ENCODE measurements around the gene CLEC7A. TPM values are rescaled to one million over a fixed set of nuclear protein-coding genes. Genes with fewer than 3 reads are reported as not detected.

Gene CLEC7A
- total RNA-seq, 1 experiment from 2014 or later, result not detected

DNA sequence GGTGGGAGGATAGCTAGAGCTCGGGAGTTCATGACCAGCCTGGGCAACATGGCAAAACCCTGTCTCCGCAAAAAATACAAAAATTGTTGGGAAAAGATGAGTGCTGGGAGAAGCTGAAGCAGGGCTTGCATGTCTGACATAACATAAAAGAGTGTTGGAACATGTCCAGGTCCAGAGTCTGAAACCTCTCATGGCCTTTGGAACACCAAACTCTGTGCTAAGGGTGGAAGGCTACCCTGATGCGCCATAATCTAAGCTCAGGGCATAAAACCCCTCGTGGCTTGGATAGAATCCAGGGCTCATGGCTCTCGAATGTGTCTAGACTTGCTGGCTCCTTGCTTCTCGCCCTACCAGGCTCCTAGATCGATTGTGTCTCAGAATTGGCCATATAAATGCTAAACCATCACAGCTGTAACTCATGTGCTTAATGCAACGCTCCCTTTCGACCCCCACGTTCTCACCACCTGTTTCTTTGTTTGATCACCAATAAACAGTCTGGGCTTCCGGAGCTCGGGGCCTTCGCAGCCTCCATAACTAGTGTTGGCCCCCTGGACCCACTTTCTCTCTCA, 6.7 kb upstream of the CLEC7A start:
- Histone ChIP-seq H3K4me2 (ENCODE audit: low read length) (no peak overlapping the region), H3K4me3 (replicated peaks in 1 of 2; ENCODE audit: low read depth in 1 of 2, low read length in 2 of 2) (no peak overlapping the region), H3K9me3 (ENCODE audit: control insufficient read depth in 1 of 2, insufficient read depth in 1 of 2, low read depth in 1 of 2, low read length in 2 of 2) (no peaks in the 10 kb centered on the region), H3K9ac (ENCODE audit: low read length) (no peak overlapping the region), H4K20me1 (ENCODE audit: insufficient read depth) (no peaks in the 10 kb centered on the region), H3K27me3 (ENCODE audit: insufficient read depth, low read length) (no peaks in the 10 kb centered on the region), H2AFZ (ENCODE audit: low read depth, low read length, poor library complexity, severe bottlenecking) (no peak overlapping the region), H3K9me2 (ENCODE audit: insufficient read depth) (no peaks in the 10 kb centered on the region), H3K36me3 (ENCODE audit: control insufficient read depth in 1 of 2, insufficient read depth in 2 of 2, low read length in 2 of 2) (no peaks in the 10 kb centered on the region), H3K27ac (ENCODE audit: low read depth, low read length) (no peak overlapping the region), H3K79me2 (ENCODE audit: insufficient read depth, low read length) (no peaks in the 10 kb centered on the region), H3K4me1 (ENCODE audit: control insufficient read depth in 1 of 2, insufficient read depth in 2 of 2, low read length in 2 of 2) (peaks cover 0 to 3% of the 10 kb centered on the region in 2 experiments; a peak in 1 of 4 replicates)
- intact Hi-C loops (cut with micrococcal nuclease), result no loop called here
- POLR2A ChIA-PET, result no interaction called here
- BruUV-seq (replicated peaks), result no TSS peak
- DNase-seq (ENCODE audit: low read depth, low spot score) (no peak), ATAC-seq (no peak)
- TF ChIP-seq, protein P1, sequence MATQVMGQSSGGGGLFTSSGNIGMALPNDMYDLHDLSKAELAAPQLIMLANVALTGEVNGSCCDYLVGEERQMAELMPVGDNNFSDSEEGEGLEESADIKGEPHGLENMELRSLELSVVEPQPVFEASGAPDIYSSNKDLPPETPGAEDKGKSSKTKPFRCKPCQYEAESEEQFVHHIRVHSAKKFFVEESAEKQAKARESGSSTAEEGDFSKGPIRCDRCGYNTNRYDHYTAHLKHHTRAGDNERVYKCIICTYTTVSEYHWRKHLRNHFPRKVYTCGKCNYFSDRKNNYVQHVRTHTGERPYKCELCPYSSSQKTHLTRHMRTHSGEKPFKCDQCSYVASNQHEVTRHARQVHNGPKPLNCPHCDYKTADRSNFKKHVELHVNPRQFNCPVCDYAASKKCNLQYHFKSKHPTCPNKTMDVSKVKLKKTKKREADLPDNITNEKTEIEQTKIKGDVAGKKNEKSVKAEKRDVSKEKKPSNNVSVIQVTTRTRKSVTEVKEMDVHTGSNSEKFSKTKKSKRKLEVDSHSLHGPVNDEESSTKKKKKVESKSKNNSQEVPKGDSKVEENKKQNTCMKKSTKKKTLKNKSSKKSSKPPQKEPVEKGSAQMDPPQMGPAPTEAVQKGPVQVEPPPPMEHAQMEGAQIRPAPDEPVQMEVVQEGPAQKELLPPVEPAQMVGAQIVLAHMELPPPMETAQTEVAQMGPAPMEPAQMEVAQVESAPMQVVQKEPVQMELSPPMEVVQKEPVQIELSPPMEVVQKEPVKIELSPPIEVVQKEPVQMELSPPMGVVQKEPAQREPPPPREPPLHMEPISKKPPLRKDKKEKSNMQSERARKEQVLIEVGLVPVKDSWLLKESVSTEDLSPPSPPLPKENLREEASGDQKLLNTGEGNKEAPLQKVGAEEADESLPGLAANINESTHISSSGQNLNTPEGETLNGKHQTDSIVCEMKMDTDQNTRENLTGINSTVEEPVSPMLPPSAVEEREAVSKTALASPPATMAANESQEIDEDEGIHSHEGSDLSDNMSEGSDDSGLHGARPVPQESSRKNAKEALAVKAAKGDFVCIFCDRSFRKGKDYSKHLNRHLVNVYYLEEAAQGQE (IDR thresholded peaks at IDR 0.05; ENCODE audit: low read depth), result no peak
- TF ChIP-seq ZFX (IDR thresholded peaks at IDR 0.05) (no peak), SIN3A (IDR thresholded peaks at IDR 0.05; ENCODE audit: low read depth) (no peak), EZH2phosphoT487 (IDR thresholded peaks at IDR 0.05; ENCODE audit: borderline replicate concordance) (no peak), CEBPB (IDR thresholded peaks at IDR 0.05; ENCODE audit: low read depth) (no peak), YY1 (IDR thresholded peaks at IDR 0.05; ENCODE audit: extremely low read depth, insufficient replicate concordance, low read depth, low read length) (no peak), CBX3 (IDR thresholded peaks at IDR 0.05; ENCODE audit: low read depth) (no peak), ELF1 (IDR thresholded peaks at IDR 0.05; ENCODE audit: borderline replicate concordance, low read depth) (no peak), POLR2AphosphoS5 (IDR thresholded peaks at IDR 0.05; ENCODE audit: low read depth, low read length) (no peak), EGR1 (IDR thresholded peaks at IDR 0.05; ENCODE audit: low read depth) (no peak), RAD21 (IDR thresholded peaks at IDR 0.05; ENCODE audit: low read depth) (no peak)
- TF ChIP-seq, protein P2, sequence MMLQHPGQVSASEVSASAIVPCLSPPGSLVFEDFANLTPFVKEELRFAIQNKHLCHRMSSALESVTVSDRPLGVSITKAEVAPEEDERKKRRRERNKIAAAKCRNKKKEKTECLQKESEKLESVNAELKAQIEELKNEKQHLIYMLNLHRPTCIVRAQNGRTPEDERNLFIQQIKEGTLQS (IDR thresholded peaks at IDR 0.05), result no peak
- RAD21 ChIA-PET (ENCODE audit: low non-redundant PET in 1 of 2, low total read pairs in 2 of 2, uncharacterized antibody in 2 of 2, unreplicated experiment in 2 of 2), result no interaction called here
- CTCF ChIA-PET, result interaction anchor here (1.2 kb wide), 1 partner anchor 127 kb away, joined by 5 read pairs; the partner anchor contains the start of gene CLEC12B
